Spleen (tissue), 11 donors: ENCODE data around the gene STAC2. TPM values are rescaled to one million over a fixed set of nuclear protein-coding genes. Genes with fewer than 3 reads are reported as not detected.

Source experiments
- DNase-seq: peaks from one replicate; pipeline ENCODE4 v3.0.0-alpha.2; 2020
- H3K27ac ChIP-seq, 8 donors: fragments of 200-600 bp; sonication (generic) in 7 of 8; 1 replicate in 4 of 8; 2 replicates in 4 of 8; pipeline versions ENCODE4 v1.5.0 to v1.8.0; 2016 to 2021; ENCODE audit warnings: inconsistent platforms in 4 of 8, mild to moderate bottlenecking in 4 of 8, moderate library complexity in 1 of 8
- H3K27me3 ChIP-seq, 7 donors: fragments of 200-600 bp; sonication (generic) in 6 of 7; replicated peaks in 1 of 7; 1 replicate in 4 of 7; 2 replicates in 3 of 7; pipeline versions ENCODE4 v1.5.0 to v1.8.0; 2016 to 2021; ENCODE audit warnings: inconsistent platforms in 3 of 7, mild to moderate bottlenecking in 1 of 7
- H3K36me3 ChIP-seq, 6 donors: fragments of 200-600 bp; sonication (generic) in 5 of 6; 1 replicate in 4 of 6; 2 replicates in 2 of 6; pipeline versions ENCODE4 v1.5.0 to v1.8.0; 2016 to 2021; ENCODE audit warnings: inconsistent platforms in 2 of 6
- H3K4me1 ChIP-seq, 6 donors: fragments of 200-600 bp; sonication (generic) in 5 of 6; 1 replicate in 3 of 6; 2 replicates in 3 of 6; pipeline versions ENCODE4 v1.5.0 to v1.8.0; 2016 to 2021; ENCODE audit warnings: inconsistent platforms in 3 of 6
- H3K4me3 ChIP-seq, 8 donors: fragments of 200-600 bp; sonication (generic) in 7 of 8; 1 replicate in 4 of 8; 2 replicates in 4 of 8; pipeline versions ENCODE4 v1.5.0 to v1.8.0; 2016 to 2021; ENCODE audit warnings: inconsistent platforms in 4 of 8, mild to moderate bottlenecking in 4 of 8, moderate library complexity in 2 of 8
- H3K9me3 ChIP-seq, 8 donors: fragments of 200-600 bp; sonication (generic) in 7 of 8; 1 replicate in 4 of 8; 2 replicates in 4 of 8; pipeline versions ENCODE4 v1.5.0 to v1.8.0; 2016 to 2021; ENCODE audit warnings: inconsistent platforms in 4 of 8
- CTCF ChIP-seq, 11 experiments: fragments of 200-600 bp in 7 of 11; fragments of 450-650 bp in 4 of 11; sonication (generic) in 4 of 11; IDR thresholded peaks in 8 of 11; conservative IDR thresholded peaks in 3 of 11; 1 replicate in 7 of 11; 2 replicates in 4 of 11; pipeline versions ENCODE4 v1.4.0 to v1.8.0; 2016 to 2021; ENCODE audit warnings: antibody characterized with exemption in 11 of 11, inconsistent platforms in 4 of 11, mild to moderate bottlenecking in 1 of 11
- POLR2A ChIP-seq, 3 donors: fragments of 450-650 bp; IDR thresholded peaks; one replicate each; pipeline ENCODE4 v1.5.1; 2017; ENCODE audit warnings: antibody characterized with exemption in 3 of 3, mild to moderate bottlenecking in 1 of 3
- POLR2AphosphoS5 ChIP-seq, 3 donors: sonication (generic); formaldehyde crosslinking; IDR thresholded peaks; one replicate each; pipeline ENCODE4 v1.5.1; 2017; ENCODE audit warnings: antibody characterized with exemption in 3 of 3
- WGBS, 5 donors: extraction: QIAGEN DNeasy Blood & Tissue Kit in 3 of 5; methylation state at CpG; one replicate each; pipeline versions ENCODE4 v1.1.5 to v1.1.7; 2013 to 2018; 5-methylcytosine and 5-hydroxymethylcytosine counted together
- intact Hi-C: fragments of 100-400 bp; cut with DNase I; formaldehyde crosslinking; loops from one replicate; pipeline ENCODE4 v1.15.0; 2023; ENCODE audit warnings: low total_unique reads
- polyA plus RNA-seq, 3 donors: library from polyadenylated mRNA; stranded (reverse); fragments of 200-250 nt; gene quantifications; one replicate each; pipeline ENCODE4 v1.2.1, GENCODE V29; 2013
- total RNA-seq, 7 donors: library from RNA; depleted of rRNA in 3 of 7; stranded (reverse); fragments of >200 nt in 3 of 7; fragmentation: NEBNext Ultra II Directional in 4 of 7; extraction: Animal tissue kit (Norgen Biotek cat#: 25700) in 4 of 7; gene quantifications; one replicate each; pipeline versions ENCODE4 v1.1.0 to v1.2.1, GENCODE V29; 2016 to 2021
- donor health status: healthy with polysubstance abuse.
- donor health status: DM: no; HTN: no; CAD: no; lungs with moderate emphysema.
- donor health status: DM: no; HTN: no; CAD: no.
- donor health status: Bipolar disorder and iron deficiency.
- donor health status: healthy.
- donor health status: DM: no; HTN: no; CAD: no.
- donor health status: DM: yes; HTN: yes; CAD: no.

The STAC2 gene
- total and polyA plus RNA-seq, 10 donors: 0.06 to 0.56 (median 0.27) TPM; not detected in 7

- intact Hi-C loops: no loop called here
- 1 to 6% (median 3%) methylated on average over 7 to 39 of the region's 39 CpGs for WGBS, 5 donors
- H3K4me3 ChIP-seq: peak overlapping the region in 7 of 8 donors; percentile 2 to 65 (median 30)
These were observed 16.2 kb downstream of the STAC2 start for GRCh38 chr17:39209317-39210092.

GRCh38 chr17:39208893-39209292 is 16.9 kb downstream of the STAC2 start:
- Histone ChIP-seq H3K27ac (peak overlapping the region in 4 of 8 donors; percentile 46 to 56 (median 54)), H3K4me3 (no peak overlapping the region), H3K9me3 (no peaks in the 10 kb centered on the region), H3K4me1 (peaks cover 12 to 49% (median 37%) of the 10 kb centered on the region in 6 donors), H3K36me3 (peaks cover 0 to 15% (median 14%) of the 10 kb centered on the region in 6 donors), H3K27me3 (peaks cover 0 to 34% (median 13%) of the 10 kb centered on the region in 7 donors)
- intact Hi-C loops: no loop called here
- TF ChIP-seq POLR2AphosphoS5 (IDR thresholded peaks at IDR 0.05) (peak; percentile 55 to 81 (median 76)), POLR2A (IDR thresholded peaks at IDR 0.05) (no peak)
- WGBS, 5 donors: 51 to 69% (median 61%) methylated on average over 3 to 8 of the region's 8 CpGs
- DNase-seq: peak; percentile 91

More at GRCh38 chr17:39209317-39210092, 16.2 kb downstream of the STAC2 start:
- peak overlapping the region in 5 of 8 donors; percentile 22 to 56 (median 51) for H3K27ac ChIP-seq
- peaks cover 0 to 40% (median 13%) of the 10 kb centered on the region in 7 donors for H3K27me3 ChIP-seq
- DNase-seq: peak; percentile 91
- peak; percentile 61 to 81 (median 71) for TF ChIP-seq POLR2AphosphoS5 (IDR thresholded peaks at IDR 0.05)
- TF ChIP-seq POLR2A (IDR thresholded peaks at IDR 0.05): no peak
- TF ChIP-seq CTCF (IDR thresholded peaks at IDR 0.05 in 8 of 11, conservative IDR thresholded peaks at IDR 0.05 in 3 of 11): no peak
- peaks cover 12 to 45% (median 35%) of the 10 kb centered on the region in 6 donors for H3K4me1 ChIP-seq
- peaks cover 0 to 9% (median 8%) of the 10 kb centered on the region in 6 donors for H3K36me3 ChIP-seq
- H3K9me3 ChIP-seq: no peaks in the 10 kb centered on the region

- no peaks in the 10 kb centered on the region for H3K9me3 ChIP-seq
- peak; percentile 82 for DNase-seq
- peak overlapping the region in 4 of 8 donors; percentile 46 to 56 (median 54) for H3K27ac ChIP-seq
- no peak overlapping the region for H3K4me3 ChIP-seq
- intact Hi-C loops: no loop called here
- WGBS, 5 donors: 47 to 60% (median 49%) methylated on average over 7 of the region's 7 CpGs
- H3K4me1 ChIP-seq: peaks cover 12 to 57% (median 43%) of the 10 kb centered on the region in 6 donors
- H3K36me3 ChIP-seq: peaks cover 0 to 23% (median 22%) of the 10 kb centered on the region in 6 donors
- TF ChIP-seq POLR2AphosphoS5 (IDR thresholded peaks at IDR 0.05) (peak in 1 of 3 donors; percentile 21), CTCF (IDR thresholded peaks at IDR 0.05 in 8 of 11, conservative IDR thresholded peaks at IDR 0.05 in 3 of 11) (no peak), POLR2A (IDR thresholded peaks at IDR 0.05) (no peak)
- peaks cover 0 to 28% (median 13%) of the 10 kb centered on the region in 7 donors for H3K27me3 ChIP-seq
These were observed 17.6 kb downstream of the STAC2 start for GRCh38 chr17:39208136-39208535.

- no peak for TF ChIP-seq CTCF (IDR thresholded peaks at IDR 0.05 in 8 of 11, conservative IDR thresholded peaks at IDR 0.05 in 3 of 11)
- peak in 1 of 3 donors; percentile 23 for TF ChIP-seq POLR2AphosphoS5 (IDR thresholded peaks at IDR 0.05)
- no peak for TF ChIP-seq POLR2A (IDR thresholded peaks at IDR 0.05)
- intact Hi-C loops: no loop called here
- Histone ChIP-seq H3K4me3 (no peak overlapping the region), H3K9me3 (no peaks in the 10 kb centered on the region), H3K27me3 (peaks cover 0 to 13% (median 7%) of the 10 kb centered on the region in 7 donors), H3K36me3 (peaks cover 3 to 45% (median 43%) of the 10 kb centered on the region in 6 donors), H3K4me1 (peaks cover 24 to 76% (median 62%) of the 10 kb centered on the region in 6 donors), H3K27ac (no peak overlapping the region)
- no peak for DNase-seq
- 84 to 94% (median 86%) methylated on average over 3 of the region's 3 CpGs for WGBS, 5 donors
These were observed 20.6 kb downstream of the STAC2 start for GRCh38 chr17:39205112-39205526.
